ENCODE measurements around the gene NOP9. TPM values are rescaled to one million over a fixed set of nuclear protein-coding genes. Genes with fewer than 3 reads are reported as not detected.
A peak's percentile ranks its signal among the peaks of the same experiment; 100 is the strongest.

NOP9 gene
- total RNA-seq, 1 experiment from 2014 or later: 35.1 TPM

DNA sequence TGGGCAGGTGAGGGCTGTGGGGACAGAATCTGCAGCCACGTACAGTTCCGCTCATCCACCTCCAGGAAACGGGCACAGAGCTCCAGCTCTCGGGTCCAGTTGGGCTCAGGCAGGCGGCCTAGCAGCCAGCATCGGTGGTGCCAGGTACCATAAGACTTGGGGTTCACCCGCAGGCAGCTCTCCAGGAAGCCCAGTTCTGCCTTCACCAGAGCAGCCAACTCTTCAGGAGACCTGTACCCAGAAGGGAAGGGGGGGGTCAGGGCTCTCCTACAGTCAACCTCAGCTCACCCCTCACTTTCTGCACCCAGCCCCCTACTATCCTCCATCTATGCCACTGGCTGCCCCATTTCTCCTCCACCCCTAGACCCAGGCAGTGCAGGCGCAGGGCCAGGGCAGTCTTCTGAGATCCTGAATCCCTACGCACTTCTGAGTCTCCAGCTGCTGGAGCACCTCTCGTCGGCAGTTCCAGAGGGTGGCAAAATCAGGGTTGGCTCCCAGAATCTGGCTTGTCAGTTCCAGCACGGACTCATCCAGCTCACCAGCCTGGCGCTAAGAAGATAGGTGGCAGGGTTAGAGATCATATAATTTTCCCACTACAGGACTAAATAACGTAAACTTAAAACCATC lies 29.6 kb upstream of the NOP9 start:
- ChIA-PET POLR2A (interaction anchor here (0.5 to 2.1 kb wide), 2 partner anchors 27 to 172 kb away, joined by 3 to 39 read pairs; partner anchors contain the start of gene TINF2), CTCF (interaction anchor here (0.9 to 1.8 kb wide), 3 partner anchors 27 to 162 kb away, joined by 4 to 16 read pairs (median 6); partner anchors contain the start of genes DHRS1 and NOP9)
- H3K36me3 Mint-ChIP-seq (ENCODE audit: insufficient read depth, unreplicated experiment): peaks cover 6% of the 10 kb centered on the region
- H3K9me3 Mint-ChIP-seq (ENCODE audit: unreplicated experiment): no peaks in the 10 kb centered on the region
- no peak overlapping the region for H3K4me3 ChIP-seq (ENCODE audit: low read depth, low read length)
- H3K27ac Mint-ChIP-seq (ENCODE audit: unreplicated experiment): no peak overlapping the region
- H3K27me3 ChIP-seq (replicated peaks; ENCODE audit: control insufficient read depth, insufficient read depth, low read length): no peaks in the 10 kb centered on the region
- no peak for DNase-seq
- intact Hi-C loops (cut with micrococcal nuclease; ENCODE audit: unreplicated experiment): no loop called here
- H3K4me1 ChIP-seq: peaks cover 5% of the 10 kb centered on the region
- BruUV-seq (replicated peaks): TSS peak; percentile 56
- H3K4me3 Mint-ChIP-seq (ENCODE audit: unreplicated experiment): no peak overlapping the region
- no peaks in the 10 kb centered on the region for H3K36me3 ChIP-seq (ENCODE audit: control insufficient read depth, insufficient read depth, low read length)
- no peaks in the 10 kb centered on the region for H3K9me3 ChIP-seq
- H3K4me1 Mint-ChIP-seq (ENCODE audit: low read depth, unreplicated experiment): peaks cover 11% of the 10 kb centered on the region
- no peaks in the 10 kb centered on the region for H3K27me3 Mint-ChIP-seq (ENCODE audit: insufficient read depth, unreplicated experiment)
- TF ChIP-seq, protein P1, sequence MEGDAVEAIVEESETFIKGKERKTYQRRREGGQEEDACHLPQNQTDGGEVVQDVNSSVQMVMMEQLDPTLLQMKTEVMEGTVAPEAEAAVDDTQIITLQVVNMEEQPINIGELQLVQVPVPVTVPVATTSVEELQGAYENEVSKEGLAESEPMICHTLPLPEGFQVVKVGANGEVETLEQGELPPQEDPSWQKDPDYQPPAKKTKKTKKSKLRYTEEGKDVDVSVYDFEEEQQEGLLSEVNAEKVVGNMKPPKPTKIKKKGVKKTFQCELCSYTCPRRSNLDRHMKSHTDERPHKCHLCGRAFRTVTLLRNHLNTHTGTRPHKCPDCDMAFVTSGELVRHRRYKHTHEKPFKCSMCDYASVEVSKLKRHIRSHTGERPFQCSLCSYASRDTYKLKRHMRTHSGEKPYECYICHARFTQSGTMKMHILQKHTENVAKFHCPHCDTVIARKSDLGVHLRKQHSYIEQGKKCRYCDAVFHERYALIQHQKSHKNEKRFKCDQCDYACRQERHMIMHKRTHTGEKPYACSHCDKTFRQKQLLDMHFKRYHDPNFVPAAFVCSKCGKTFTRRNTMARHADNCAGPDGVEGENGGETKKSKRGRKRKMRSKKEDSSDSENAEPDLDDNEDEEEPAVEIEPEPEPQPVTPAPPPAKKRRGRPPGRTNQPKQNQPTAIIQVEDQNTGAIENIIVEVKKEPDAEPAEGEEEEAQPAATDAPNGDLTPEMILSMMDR (IDR thresholded peaks at IDR 0.05; ENCODE audit: insufficient read depth in 1 of 2, low read depth in 1 of 2, low read length in 1 of 2, severe bottlenecking in 1 of 2, unreplicated experiment in 1 of 2): no peak

GRCh38 chr14:24270537-24271133 lies 29.0 kb upstream of the NOP9 start:
- Histone ChIP-seq H3K4me1 (peaks cover 5% of the 10 kb centered on the region), H3K9me3 (no peaks in the 10 kb centered on the region), H3K27me3 (replicated peaks; ENCODE audit: control insufficient read depth, insufficient read depth, low read length) (no peaks in the 10 kb centered on the region), H3K4me3 (ENCODE audit: low read depth, low read length) (peak overlapping the region; percentile 95), H3K36me3 (ENCODE audit: control insufficient read depth, insufficient read depth, low read length) (no peaks in the 10 kb centered on the region)
- peaks cover 6% of the 10 kb centered on the region for H3K36me3 Mint-ChIP-seq (ENCODE audit: insufficient read depth, unreplicated experiment)
- TF ChIP-seq, protein P1 (IDR thresholded peaks at IDR 0.05; ENCODE audit: insufficient read depth in 1 of 2, low read depth in 1 of 2, low read length in 1 of 2, severe bottlenecking in 1 of 2, unreplicated experiment in 1 of 2): no peak
- DNase-seq: no peak
- H3K4me1 Mint-ChIP-seq (ENCODE audit: low read depth, unreplicated experiment): peaks cover 11% of the 10 kb centered on the region
- peak overlapping the region; percentile 74 for H3K27ac Mint-ChIP-seq (ENCODE audit: unreplicated experiment)
- H3K9me3 Mint-ChIP-seq (ENCODE audit: unreplicated experiment): no peaks in the 10 kb centered on the region
- CTCF ChIA-PET: interaction anchor here (0.6 to 1.9 kb wide), 10 partner anchors 9 to 161 kb away, joined by 3 to 42 read pairs (median 5); partner anchors contain the start of genes CHMP4A, DHRS1, NOP9 and TINF2
- BruUV-seq (replicated peaks): no TSS peak
- no peaks in the 10 kb centered on the region for H3K27me3 Mint-ChIP-seq (ENCODE audit: insufficient read depth, unreplicated experiment)
- intact Hi-C loops (cut with micrococcal nuclease; ENCODE audit: unreplicated experiment): loop anchor here (1.0 kb wide), 3 partner anchors 27 to 38 kb away; no protein-coding TSS in a partner anchor
- POLR2A ChIA-PET: interaction anchor here (0.6 to 2.1 kb wide), 6 partner anchors 9 to 116 kb away, joined by 3 to 39 read pairs (median 4); partner anchors contain the start of genes DHRS1, NOP9 and TINF2
- peak overlapping the region; percentile 76 for H3K4me3 Mint-ChIP-seq (ENCODE audit: unreplicated experiment)

DNA sequence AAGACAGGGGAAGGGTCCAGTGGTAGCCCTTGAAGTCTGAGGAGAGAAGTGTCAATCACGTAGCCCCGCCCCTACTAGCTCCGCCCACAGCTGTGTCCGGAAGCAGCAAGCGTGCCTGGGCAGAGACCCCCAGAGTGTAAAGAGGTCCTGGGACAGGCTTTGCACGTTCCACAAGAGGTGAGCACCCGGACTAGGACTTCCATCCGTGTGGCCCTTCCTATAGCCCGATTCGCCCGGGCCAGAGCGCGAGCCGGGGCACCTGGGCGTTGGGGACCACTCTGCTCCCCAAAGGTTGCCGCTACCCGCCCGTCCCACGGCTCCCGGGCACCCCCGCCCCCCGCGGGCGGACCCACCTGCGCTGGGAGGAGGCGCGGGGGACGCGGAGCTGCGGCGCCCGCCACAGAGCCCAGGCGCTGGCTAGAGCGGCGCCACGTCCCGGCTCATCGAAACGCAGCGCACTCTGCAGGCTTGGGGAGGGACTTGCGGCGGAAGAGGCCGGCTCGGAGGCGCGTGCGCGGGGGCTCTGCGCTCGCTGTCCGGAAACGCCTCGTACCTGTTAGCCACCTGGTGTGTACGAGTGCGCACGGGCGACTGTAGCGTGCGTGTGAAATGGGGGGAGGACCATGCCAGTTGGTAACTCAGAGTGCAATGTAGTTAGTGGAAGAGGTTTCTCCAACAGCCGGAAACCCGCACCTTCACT lies 28.4 kb upstream of the NOP9 start, which contains the start of gene RABGGTA:
Gene RABGGTA, minus strand, starts transcription at position 464 of the 700 bp plus-strand sequence. CDS start 482 bp downstream, outside the sequence.
- H3K4me1 Mint-ChIP-seq (ENCODE audit: low read depth, unreplicated experiment): peaks cover 11% of the 10 kb centered on the region
- ChIA-PET CTCF (interaction anchor here (0.6 to 1.9 kb wide), 13 partner anchors 9 to 160 kb away, joined by 3 to 42 read pairs (median 5); partner anchors contain the start of genes CHMP4A, CIDEB, DHRS1 and NOP9), POLR2A (interaction anchor here (0.6 to 2.1 kb wide), 8 partner anchors 10 to 117 kb away, joined by 3 to 39 read pairs (median 4); partner anchors contain the start of genes DHRS1, NOP9 and TINF2)
- Histone ChIP-seq H3K4me3 (ENCODE audit: low read depth, low read length) (peak within 1 kb of the TSS; percentile 95), H3K36me3 (ENCODE audit: control insufficient read depth, insufficient read depth, low read length) (no peaks in the 10 kb centered on the region), H3K4me1 (peaks cover 5% of the 10 kb centered on the region), H3K27me3 (replicated peaks; ENCODE audit: control insufficient read depth, insufficient read depth, low read length) (no peaks in the 10 kb centered on the region), H3K9me3 (no peaks in the 10 kb centered on the region)
- no peaks in the 10 kb centered on the region for H3K9me3 Mint-ChIP-seq (ENCODE audit: unreplicated experiment)
- DNase-seq: peak; percentile 91 to 93
- H3K36me3 Mint-ChIP-seq (ENCODE audit: insufficient read depth, unreplicated experiment): peaks cover 6% of the 10 kb centered on the region
- TF ChIP-seq, protein P1 (IDR thresholded peaks at IDR 0.05; ENCODE audit: insufficient read depth in 1 of 2, low read depth in 1 of 2, low read length in 1 of 2, severe bottlenecking in 1 of 2, unreplicated experiment in 1 of 2): peak; percentile 65 to 82
- intact Hi-C loops (cut with micrococcal nuclease; ENCODE audit: unreplicated experiment): loop anchor here (1.0 kb wide), 3 partner anchors 26 to 37 kb away; no protein-coding TSS in a partner anchor
- peak within 1 kb of the TSS; percentile 76 for H3K4me3 Mint-ChIP-seq (ENCODE audit: unreplicated experiment)
- no peaks in the 10 kb centered on the region for H3K27me3 Mint-ChIP-seq (ENCODE audit: insufficient read depth, unreplicated experiment)
- peak within 1 kb of the TSS; percentile 74 for H3K27ac Mint-ChIP-seq (ENCODE audit: unreplicated experiment)
- no TSS peak for BruUV-seq (replicated peaks)
